Common myeloid progenitor, CD34-positive (primary cell): ENCODE data around the gene PLD3.
"Not testable (repeated sequence)": the region's sequence is repeated elsewhere in the genome, so short reads cannot be mapped to it uniquely, and the experiment has no call there.

Experiments
- CTCF ChIA-PET: fragments of 350-600 bp; sonication (Branson Sonifier 250); formaldehyde crosslinking; loops from one replicate; lab custom pipeline; 2021; ENCODE audit warnings: antibody characterized with exemption; lab: Charles Lee
- POLR2A ChIA-PET: fragments of 350-600 bp; sonication (Branson Sonifier 250); formaldehyde crosslinking; loops from one replicate; lab custom pipeline; 2021; ENCODE audit warnings: antibody characterized with exemption; lab: Charles Lee
- DNase-seq, 3 donors: peaks; one replicate each; pipeline versions ENCODE4 v3.0.0 to v3.0.0-alpha.2; 2013
- H3K27ac ChIP-seq, 2 experiments: 1 replicate in 1 of 2; 2 replicates in 1 of 2; pipeline ENCODE4 v1.7.0; 2013; ENCODE audit warnings: inconsistent platforms in 2 of 2, low read length in 2 of 2, mild to moderate bottlenecking in 2 of 2, low read depth in 1 of 2, moderate library complexity in 1 of 2; ENCODE audit not compliant: severe bottlenecking in 2 of 2, insufficient read depth in 1 of 2, poor library complexity in 1 of 2
- H3K27me3 ChIP-seq, 5 experiments: replicated peaks in 2 of 5; 1 replicate in 3 of 5; 2 replicates in 2 of 5; pipeline versions ENCODE4 v1.6.1 to v1.7.0; 2013; ENCODE audit warnings: low read length in 4 of 5, mild to moderate bottlenecking in 2 of 5, moderate library complexity in 2 of 5, inconsistent platforms in 1 of 5; ENCODE audit not compliant: insufficient read depth in 5 of 5, control insufficient read depth in 4 of 5
- H3K36me3 ChIP-seq, 4 experiments: 1 replicate in 2 of 4; 2 replicates in 2 of 4; pipeline versions ENCODE4 v1.6.1 to v1.7.0; 2013; ENCODE audit warnings: low read length in 3 of 4, control low read depth in 1 of 4, mild to moderate bottlenecking in 1 of 4; ENCODE audit not compliant: control insufficient read depth in 4 of 4, insufficient read depth in 4 of 4
- H3K4me1 ChIP-seq, 4 experiments: 1 replicate in 3 of 4; 2 replicates in 1 of 4; pipeline versions ENCODE4 v1.6.1 to v1.7.1; 2013; ENCODE audit warnings: low read length in 3 of 4, mild to moderate bottlenecking in 3 of 4, control low read depth in 1 of 4, inconsistent platforms in 1 of 4, moderate library complexity in 1 of 4; ENCODE audit not compliant: control insufficient read depth in 4 of 4, insufficient read depth in 4 of 4; ENCODE audit errors: control extremely low read depth in 1 of 4
- H3K4me3 ChIP-seq, 7 experiments: 1 replicate in 4 of 7; 2 replicates in 3 of 7; pipeline versions ENCODE4 v1.5.1 to v1.7.0; 2013; ENCODE audit warnings: mild to moderate bottlenecking in 7 of 7, low read length in 6 of 7, moderate library complexity in 6 of 7, inconsistent platforms in 2 of 7, low read depth in 2 of 7, control low read depth in 1 of 7; ENCODE audit not compliant: insufficient read depth in 4 of 7, control insufficient read depth in 1 of 7; ENCODE audit errors: extremely low read depth in 1 of 7
- H3K9me3 ChIP-seq, 5 experiments: 1 replicate in 4 of 5; 2 replicates in 1 of 5; pipeline versions ENCODE4 v1.6.1 to v1.7.1; 2013; ENCODE audit warnings: low read length in 4 of 5, mild to moderate bottlenecking in 2 of 5, inconsistent platforms in 1 of 5, low read depth in 1 of 5, moderate library complexity in 1 of 5; ENCODE audit not compliant: control insufficient read depth in 4 of 5, insufficient read depth in 2 of 5; ENCODE audit errors: control extremely low read depth in 1 of 5
- WGBS: methylation state at CpG from one replicate; pipeline ENCODE4 v1.1.5; 2013; ENCODE audit not compliant: insufficient coverage; 5-methylcytosine and 5-hydroxymethylcytosine counted together

PLD3 gene

DNA sequence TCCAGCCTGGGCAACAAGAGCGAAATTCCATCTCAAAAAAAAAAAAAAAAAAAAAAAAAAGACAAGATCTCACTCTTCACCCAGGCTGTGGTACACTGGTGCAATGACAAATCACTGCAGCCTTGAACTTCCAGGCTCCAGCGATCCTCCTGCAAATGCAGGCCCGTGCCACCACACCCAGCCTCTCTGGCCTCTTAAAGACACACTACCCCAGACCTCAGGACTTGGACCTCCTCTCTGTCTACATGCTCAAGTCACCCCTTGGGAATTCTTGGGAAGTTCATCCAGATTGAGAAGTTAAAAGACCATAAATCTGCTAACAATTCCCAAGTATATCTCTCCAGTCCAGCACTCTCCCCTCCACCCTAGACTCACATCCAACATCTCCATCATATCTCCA is 52.1 kb downstream of the PLD3 start:
- POLR2A ChIA-PET: no interaction called here
- CTCF ChIA-PET: no interaction called here

GRCh38 chr19:40403262-40403984 is 54.9 kb downstream of the PLD3 start:
- DNase-seq: peak; percentile 87 to 94 (median 94)
- H3K27ac ChIP-seq: peak overlapping the region in 1 of 2 experiments; percentile 66
- H3K9me3 ChIP-seq: no peaks in the 10 kb centered on the region
- H3K27me3 ChIP-seq: no peaks in the 10 kb centered on the region
- H3K4me3 ChIP-seq: peak overlapping the region; percentile 55 to 83 (median 68)
- ChIA-PET CTCF (interaction anchor here (0.7 to 2.7 kb wide), 4 partner anchors 10 to 118 kb away, joined by 3 to 14 read pairs (median 4); partner anchors contain the start of genes AKT2 and PRX), POLR2A (interaction anchor here (0.7 to 0.8 kb wide), 2 partner anchors 14 to 18 kb away, joined by 3 to 5 read pairs; no protein-coding TSS in a partner anchor)
- under 1% methylated on average over 20 of the region's 41 CpGs for WGBS
- no peaks in the 10 kb centered on the region for H3K36me3 ChIP-seq
- peaks cover 0 to 22% (median 15%) of the 10 kb centered on the region in 4 experiments for H3K4me1 ChIP-seq

More for the DNA sequence above, 52.1 kb downstream of the PLD3 start:
- H3K36me3 ChIP-seq: no peaks in the 10 kb centered on the region
- no peak overlapping the region for H3K27ac ChIP-seq
- no peaks in the 10 kb centered on the region for H3K9me3 ChIP-seq
- DNase-seq: no peak
- H3K27me3 ChIP-seq: no peaks in the 10 kb centered on the region
- WGBS: 90% methylated on average over 2 of the region's 3 CpGs
- H3K4me1 ChIP-seq: peaks cover 0 to 15% (median 11%) of the 10 kb centered on the region in 4 experiments
- H3K4me3 ChIP-seq: no peak overlapping the region

DNA sequence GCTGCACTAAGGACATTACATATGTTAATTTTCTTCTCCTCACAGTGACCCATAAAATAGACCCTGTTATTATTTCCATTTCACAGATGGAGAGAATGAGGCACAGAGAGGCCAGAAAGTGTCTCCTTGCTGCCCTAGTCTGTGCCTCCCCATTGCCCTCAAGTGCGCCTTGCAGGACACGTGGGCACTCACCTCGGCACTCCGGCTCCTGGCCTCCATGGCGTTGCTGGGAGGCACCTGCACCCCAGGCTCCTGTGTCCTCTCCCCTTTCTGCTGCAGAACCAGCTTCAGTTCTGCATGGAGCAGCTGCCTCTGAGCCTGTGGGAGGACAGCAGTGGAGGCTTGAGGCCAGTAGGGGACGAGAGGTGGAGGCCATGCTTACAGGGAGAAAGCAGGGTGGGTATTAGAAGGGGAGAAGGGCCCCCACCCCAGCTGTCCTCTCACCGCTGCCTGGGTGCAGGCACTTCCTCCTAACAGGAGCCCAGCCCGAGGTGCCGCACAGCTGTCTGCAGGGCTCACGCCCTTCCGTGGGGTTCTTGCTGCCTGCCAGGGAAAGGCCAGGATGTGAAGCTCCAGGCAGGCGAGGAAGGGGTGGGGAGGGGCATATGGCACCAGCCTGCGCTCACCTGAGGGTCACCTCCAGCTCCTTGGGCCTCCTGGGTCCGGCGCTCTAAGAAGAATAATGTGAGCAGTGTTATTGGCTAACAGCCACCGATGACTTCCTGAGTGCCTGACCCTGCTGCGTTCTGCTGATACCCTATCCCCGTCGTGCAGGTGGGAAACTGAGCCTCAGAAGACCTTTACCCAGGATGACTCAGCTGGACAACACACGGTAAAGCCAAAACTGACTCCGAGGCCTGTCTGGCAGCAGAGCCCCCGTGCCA is 59.5 kb downstream of the PLD3 start:
- Histone ChIP-seq H3K4me1 (peaks cover 0 to 51% (median 41%) of the 10 kb centered on the region in 4 experiments), H3K27me3 (no peaks in the 10 kb centered on the region), H3K4me3 (peak overlapping the region in 1 of 7 experiments; percentile 20), H3K36me3 (no peaks in the 10 kb centered on the region), H3K27ac (no peak overlapping the region), H3K9me3 (no peaks in the 10 kb centered on the region)
- WGBS: 40% methylated on average over 21 of the region's 22 CpGs
- ChIA-PET POLR2A (interaction anchor here (1.5 kb wide), 1 partner anchor 9 kb away, joined by 4 read pairs; no protein-coding TSS in a partner anchor), CTCF (interaction anchor here (0.5 to 2.2 kb wide), 4 partner anchors 11 to 971 kb away, joined by 3 to 8 read pairs (median 4); no protein-coding TSS in a partner anchor)
- peak in 2 of 3 donors; percentile 43 to 59 for DNase-seq

DNA sequence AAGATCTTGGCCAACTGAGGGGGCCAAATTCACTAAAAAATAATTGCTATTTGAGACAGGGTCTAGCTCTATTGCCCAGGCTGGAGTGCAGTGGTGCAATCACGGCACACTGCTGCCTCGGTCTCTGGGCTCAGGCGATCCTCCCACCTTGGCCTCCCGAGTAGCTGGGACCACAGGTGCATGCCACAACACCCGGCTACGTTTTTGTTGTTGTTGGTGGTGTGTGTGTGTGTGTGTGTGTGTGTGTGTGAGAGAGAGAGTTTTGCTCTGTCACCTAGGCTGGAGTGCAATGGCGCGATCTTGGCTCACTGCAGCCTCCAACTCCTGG is 60.1 kb downstream of the PLD3 start:
- H3K27me3 ChIP-seq, H3K4me3 ChIP-seq, DNase-seq, H3K9me3 ChIP-seq, H3K36me3 ChIP-seq, POLR2A ChIA-PET, H3K27ac ChIP-seq: not testable (repeated sequence)
- peaks cover 0 to 57% (median 46%) of the 10 kb centered on the region in 4 experiments for H3K4me1 ChIP-seq
- WGBS: 93% methylated on average over 5 of the region's 8 CpGs
- CTCF ChIA-PET: interaction anchor here (1.0 to 2.2 kb wide), 3 partner anchors 10 to 13 kb away, joined by 3 to 8 read pairs (median 4); no protein-coding TSS in a partner anchor

GRCh38 chr19:40410030-40410389 is 61.5 kb downstream of the PLD3 start:
- WGBS: 76% methylated on average over 4 of the region's 9 CpGs
- H3K4me1 ChIP-seq: peaks cover 0 to 63% (median 55%) of the 10 kb centered on the region in 4 experiments
- no peaks in the 10 kb centered on the region for H3K36me3 ChIP-seq
- H3K27me3 ChIP-seq: no peaks in the 10 kb centered on the region
- no peak overlapping the region for H3K27ac ChIP-seq
- H3K4me3 ChIP-seq: no peak overlapping the region
- H3K9me3 ChIP-seq: no peaks in the 10 kb centered on the region
- peak in 2 of 3 donors; percentile 36 to 44 for DNase-seq
- ChIA-PET POLR2A (no interaction called here), CTCF (interaction anchor here (2.2 kb wide), 1 partner anchor 9 kb away, joined by 8 read pairs; no protein-coding TSS in a partner anchor)

- DNase-seq: no peak
- WGBS: 33% methylated on average over 9 of the region's 16 CpGs
- POLR2A ChIA-PET: interaction anchor here (0.5 to 0.9 kb wide), 2 partner anchors 63 to 99 kb away, joined by 3 to 4 read pairs; partner anchors contain the start of genes C19orf47 and PLD3
- Histone ChIP-seq H3K27me3 (no peaks in the 10 kb centered on the region), H3K27ac (peak overlapping the region in 1 of 2 experiments; percentile 27), H3K9me3 (no peaks in the 10 kb centered on the region), H3K4me1 (peaks cover 1 to 71% (median 64%) of the 10 kb centered on the region in 4 experiments), H3K36me3 (no peaks in the 10 kb centered on the region), H3K4me3 (peak overlapping the region in 1 of 7 experiments; percentile 14)
- CTCF ChIA-PET: interaction anchor here (1.3 to 1.9 kb wide), 3 partner anchors 9 to 24 kb away, joined by 3 to 10 read pairs (median 3); no protein-coding TSS in a partner anchor
These were observed 62.8 kb downstream of the PLD3 start for GRCh38 chr19:40411125-40411842.
